ENCODE results near the gene GMCL2.
A peak's percentile ranks its signal among the peaks of the same experiment; 100 is the strongest.

- no peak for TF ChIP-seq CTCF (IDR thresholded peaks at IDR 0.05; ENCODE audit: low read depth, low read length, missing input control)
- peak; percentile 20 to 27 for TF ChIP-seq RAD21 (IDR thresholded peaks at IDR 0.05)
- TF ChIP-seq YY1 (IDR thresholded peaks at IDR 0.05): peak; percentile 94
- peak in 1 of 2 donors; percentile 40 for TF ChIP-seq HNF4A (conservative IDR thresholded peaks at IDR 0.05)
- TF ChIP-seq EGR1 (IDR thresholded peaks at IDR 0.05; ENCODE audit: low read depth in 2 of 2): no peak
- peak in 1 of 2 donors; percentile 40 for TF ChIP-seq JUND (IDR thresholded peaks at IDR 0.05)
- TF ChIP-seq ZBTB33 (IDR thresholded peaks at IDR 0.05): peak; percentile 97
- TF ChIP-seq REST (IDR thresholded peaks at IDR 0.05): peak; percentile 66
These were observed 33.4 kb downstream of the GMCL2 start, which contains the start of gene NHP2 for GRCh38 chr5:178153530-178154340.

Measured in liver (tissue), 3 donors.